ENCODE results near the gene GSN. TPM values are rescaled to one million over a fixed set of nuclear protein-coding genes. Genes with fewer than 3 reads are reported as not detected.

GSN gene
- total RNA-seq, 1 donor from 2014 or later, result 35.0 TPM

DNA sequence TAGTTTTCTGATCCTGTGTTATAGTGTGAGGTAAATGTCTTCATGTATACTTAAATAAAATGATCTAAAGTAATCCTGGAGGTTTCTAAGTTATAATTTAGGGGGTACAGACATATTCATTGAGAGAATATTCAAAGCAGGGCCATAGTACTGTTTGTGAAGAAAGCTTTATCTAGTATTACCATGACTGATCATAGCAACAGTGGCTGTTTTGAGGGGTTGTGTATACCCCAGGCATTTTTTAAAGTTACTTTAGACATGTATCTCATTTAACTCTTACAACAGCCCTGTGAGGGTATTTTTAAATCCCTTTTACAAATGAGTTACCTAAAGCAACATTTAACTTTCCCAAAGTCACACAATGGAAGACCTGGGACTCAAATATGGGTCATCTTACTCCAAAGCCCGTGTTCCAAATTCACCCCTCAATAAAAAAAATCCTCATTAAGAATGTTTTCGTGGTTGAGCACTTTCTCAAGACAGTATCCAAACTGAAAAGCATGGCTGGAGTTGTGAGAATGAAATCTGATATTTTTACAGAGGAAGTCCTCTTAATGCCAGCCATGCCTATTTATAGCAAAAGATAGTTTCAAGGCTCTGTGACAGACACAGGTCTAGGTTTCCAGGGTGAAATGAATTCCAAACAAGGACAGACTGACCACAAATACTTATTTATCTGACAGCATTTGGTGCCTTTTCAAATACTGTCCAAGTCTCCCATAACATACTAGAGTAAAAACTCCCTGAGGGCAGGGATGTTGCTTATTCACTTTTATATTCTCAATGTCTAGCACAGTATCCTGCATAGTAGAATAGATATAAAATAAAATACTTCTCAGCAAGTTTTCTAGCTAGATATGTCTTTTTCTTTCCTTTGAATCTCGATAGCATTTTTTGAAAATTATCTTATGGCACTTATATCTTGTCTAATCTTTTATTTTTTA lies 91.7 kb downstream of the GSN start:
- H3K27ac Mint-ChIP-seq, result no peak overlapping the region
- peaks cover 1% of the 10 kb centered on the region for H3K4me1 Mint-ChIP-seq (ENCODE audit: low read depth)
- no peaks in the 10 kb centered on the region for H3K27me3 Mint-ChIP-seq
- H3K4me3 Mint-ChIP-seq (ENCODE audit: low read depth), result no peak overlapping the region
- TF ChIP-seq, protein P1, sequence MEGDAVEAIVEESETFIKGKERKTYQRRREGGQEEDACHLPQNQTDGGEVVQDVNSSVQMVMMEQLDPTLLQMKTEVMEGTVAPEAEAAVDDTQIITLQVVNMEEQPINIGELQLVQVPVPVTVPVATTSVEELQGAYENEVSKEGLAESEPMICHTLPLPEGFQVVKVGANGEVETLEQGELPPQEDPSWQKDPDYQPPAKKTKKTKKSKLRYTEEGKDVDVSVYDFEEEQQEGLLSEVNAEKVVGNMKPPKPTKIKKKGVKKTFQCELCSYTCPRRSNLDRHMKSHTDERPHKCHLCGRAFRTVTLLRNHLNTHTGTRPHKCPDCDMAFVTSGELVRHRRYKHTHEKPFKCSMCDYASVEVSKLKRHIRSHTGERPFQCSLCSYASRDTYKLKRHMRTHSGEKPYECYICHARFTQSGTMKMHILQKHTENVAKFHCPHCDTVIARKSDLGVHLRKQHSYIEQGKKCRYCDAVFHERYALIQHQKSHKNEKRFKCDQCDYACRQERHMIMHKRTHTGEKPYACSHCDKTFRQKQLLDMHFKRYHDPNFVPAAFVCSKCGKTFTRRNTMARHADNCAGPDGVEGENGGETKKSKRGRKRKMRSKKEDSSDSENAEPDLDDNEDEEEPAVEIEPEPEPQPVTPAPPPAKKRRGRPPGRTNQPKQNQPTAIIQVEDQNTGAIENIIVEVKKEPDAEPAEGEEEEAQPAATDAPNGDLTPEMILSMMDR (IDR thresholded peaks at IDR 0.05; ENCODE audit: unreplicated experiment), result no peak
- H3K36me3 Mint-ChIP-seq (ENCODE audit: insufficient read depth), result no peaks in the 10 kb centered on the region
- no peaks in the 10 kb centered on the region for H3K9me3 Mint-ChIP-seq (ENCODE audit: low read depth)
- DNase-seq (ENCODE audit: low spot score, unreplicated experiment), result no peak

DNA sequence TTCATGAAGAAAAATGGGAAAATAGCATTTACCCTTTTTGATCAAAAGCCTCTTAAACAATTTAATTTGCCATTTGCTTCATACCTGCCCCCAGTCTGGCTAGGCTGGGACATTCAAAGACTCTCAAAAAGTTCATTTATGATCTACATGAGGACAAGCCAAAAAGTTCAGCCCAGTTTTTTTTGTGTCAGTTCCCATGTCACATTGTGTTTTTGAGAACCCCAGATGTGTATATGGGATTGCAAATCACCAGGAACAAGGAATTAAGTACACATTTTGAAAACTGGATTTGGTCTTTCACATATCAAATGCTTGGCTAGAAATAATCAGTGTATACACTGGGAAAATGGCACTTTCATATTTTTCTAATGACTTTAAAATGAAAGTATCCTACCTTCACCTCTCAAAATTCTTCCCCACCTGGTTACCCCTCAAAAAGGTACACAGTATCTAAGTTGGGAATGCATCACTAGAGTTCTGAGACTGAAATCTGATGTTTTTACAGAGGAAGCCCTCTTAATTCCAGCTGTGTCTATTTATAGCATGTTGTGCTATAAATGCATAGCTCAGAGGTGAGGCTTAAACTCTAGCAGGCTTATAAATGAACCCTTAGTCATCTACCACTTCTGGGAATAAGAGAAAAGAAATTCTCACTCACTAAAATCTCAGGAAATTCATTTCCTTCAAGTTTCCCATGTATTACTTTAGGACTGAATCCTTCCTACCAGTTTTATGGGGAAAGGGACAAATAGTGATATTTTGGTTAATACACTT lies 92.8 kb downstream of the GSN start:
- H3K4me3 Mint-ChIP-seq (ENCODE audit: low read depth), result no peak overlapping the region
- peaks cover 1% of the 10 kb centered on the region for H3K4me1 Mint-ChIP-seq (ENCODE audit: low read depth)
- TF ChIP-seq, protein P1 (IDR thresholded peaks at IDR 0.05; ENCODE audit: unreplicated experiment), result no peak
- no peaks in the 10 kb centered on the region for H3K27me3 Mint-ChIP-seq
- DNase-seq (ENCODE audit: low spot score, unreplicated experiment), result no peak
- H3K27ac Mint-ChIP-seq, result no peak overlapping the region
- H3K36me3 Mint-ChIP-seq (ENCODE audit: insufficient read depth), result no peaks in the 10 kb centered on the region
- H3K9me3 Mint-ChIP-seq (ENCODE audit: low read depth), result no peaks in the 10 kb centered on the region

DNA sequence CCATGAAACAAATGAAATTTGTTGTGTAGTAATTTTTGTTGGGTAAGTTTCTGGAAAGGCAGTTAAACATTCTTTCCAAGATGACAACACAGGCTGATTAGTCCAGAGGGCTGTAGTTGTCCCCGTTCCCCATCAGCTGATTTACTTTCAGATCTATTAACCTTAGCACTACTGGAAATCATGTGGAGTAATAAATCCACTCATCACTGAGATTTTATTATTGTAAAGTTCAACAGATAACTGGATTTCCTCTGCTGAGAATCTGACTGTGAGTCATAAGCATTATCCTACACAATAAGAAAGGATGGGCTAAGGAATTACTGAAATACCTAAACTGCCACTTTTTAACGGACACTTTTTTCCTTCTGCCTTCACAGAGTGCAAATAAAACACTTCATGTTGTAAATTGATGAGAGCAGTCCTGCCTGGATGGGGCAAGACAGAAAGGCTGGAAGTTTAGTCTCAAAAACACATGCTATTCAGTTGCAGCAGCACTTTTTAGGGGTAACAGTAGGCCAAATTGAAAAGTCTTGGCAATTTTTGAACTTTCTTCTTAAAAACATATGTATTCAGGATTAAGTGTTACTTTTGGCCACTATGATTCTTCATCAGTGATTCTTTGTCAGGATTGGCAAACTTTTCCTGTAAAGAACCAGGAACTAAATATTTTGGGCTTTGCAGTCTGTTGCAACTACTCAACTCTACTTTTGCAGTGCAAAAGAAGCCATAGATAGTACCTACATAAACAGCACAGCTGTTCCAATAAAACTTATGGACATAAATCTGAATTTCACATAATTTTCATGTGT lies 95.1 kb downstream of the GSN start:
- H3K27me3 Mint-ChIP-seq, result peaks cover under 1% of the 10 kb centered on the region
- no peaks in the 10 kb centered on the region for H3K36me3 Mint-ChIP-seq (ENCODE audit: insufficient read depth)
- no peak for DNase-seq (ENCODE audit: low spot score, unreplicated experiment)
- no peaks in the 10 kb centered on the region for H3K9me3 Mint-ChIP-seq (ENCODE audit: low read depth)
- peak overlapping the region; percentile 45 for H3K27ac Mint-ChIP-seq
- H3K4me1 Mint-ChIP-seq (ENCODE audit: low read depth), result peaks cover 9% of the 10 kb centered on the region
- H3K4me3 Mint-ChIP-seq (ENCODE audit: low read depth), result no peak overlapping the region
- TF ChIP-seq, protein P1 (IDR thresholded peaks at IDR 0.05; ENCODE audit: unreplicated experiment), result no peak

DNA sequence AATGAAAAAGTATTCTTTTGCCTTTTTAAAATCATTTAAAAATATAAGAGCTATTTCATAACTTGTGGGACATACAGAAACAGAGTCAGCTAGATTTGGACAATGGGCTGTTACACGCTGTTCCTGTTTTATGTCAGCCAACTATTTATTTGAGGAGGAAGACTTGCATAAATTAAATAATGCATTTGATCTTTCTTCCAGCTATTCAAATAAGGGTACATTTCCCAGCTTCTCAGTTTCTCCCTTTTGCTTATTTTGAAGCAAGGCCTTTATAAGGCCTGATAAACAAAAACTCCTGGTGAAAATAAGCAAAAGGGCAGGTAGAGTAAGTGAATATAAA lies 95.6 kb downstream of the GSN start:
- TF ChIP-seq, protein P1 (IDR thresholded peaks at IDR 0.05; ENCODE audit: unreplicated experiment), result no peak
- H3K27me3 Mint-ChIP-seq, result peaks cover 3% of the 10 kb centered on the region
- no peaks in the 10 kb centered on the region for H3K36me3 Mint-ChIP-seq (ENCODE audit: insufficient read depth)
- no peak for DNase-seq (ENCODE audit: low spot score, unreplicated experiment)
- peaks cover 12% of the 10 kb centered on the region for H3K4me1 Mint-ChIP-seq (ENCODE audit: low read depth)
- no peak overlapping the region for H3K27ac Mint-ChIP-seq
- no peak overlapping the region for H3K4me3 Mint-ChIP-seq (ENCODE audit: low read depth)
- H3K9me3 Mint-ChIP-seq (ENCODE audit: low read depth), result no peaks in the 10 kb centered on the region

DNA sequence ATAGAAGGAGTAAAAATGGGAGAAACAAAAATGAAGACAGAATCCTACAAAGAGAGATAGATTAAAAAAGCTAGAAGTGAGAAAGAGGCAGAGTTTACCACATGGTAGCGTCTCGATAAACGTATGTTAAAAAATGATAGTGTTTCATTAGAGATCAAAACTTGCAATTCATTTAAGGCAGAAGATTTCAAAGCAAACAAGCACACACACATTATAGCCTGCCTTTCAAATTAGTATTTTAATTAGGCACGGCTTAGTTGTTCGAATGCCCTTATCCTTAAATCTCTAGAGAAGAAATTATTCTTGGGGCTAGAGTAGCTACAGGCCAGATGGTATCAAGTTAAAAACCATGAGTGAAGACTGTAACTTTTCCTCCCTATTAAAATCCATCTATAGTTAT lies 96.1 kb downstream of the GSN start:
- TF ChIP-seq, protein P1 (IDR thresholded peaks at IDR 0.05; ENCODE audit: unreplicated experiment), result no peak
- H3K9me3 Mint-ChIP-seq (ENCODE audit: low read depth), result no peaks in the 10 kb centered on the region
- H3K36me3 Mint-ChIP-seq (ENCODE audit: insufficient read depth), result no peaks in the 10 kb centered on the region
- peaks cover 6% of the 10 kb centered on the region for H3K27me3 Mint-ChIP-seq
- no peak for DNase-seq (ENCODE audit: low spot score, unreplicated experiment)
- H3K27ac Mint-ChIP-seq, result no peak overlapping the region
- no peak overlapping the region for H3K4me3 Mint-ChIP-seq (ENCODE audit: low read depth)
- H3K4me1 Mint-ChIP-seq (ENCODE audit: low read depth), result peaks cover 14% of the 10 kb centered on the region
